HCT116 (cell line): ENCODE results near the gene CNTFR. TPM values are rescaled to one million over a fixed set of nuclear protein-coding genes. Genes with fewer than 3 reads are reported as not detected.

Source experiments
- ATAC-seq: fragments of 200-7000 bp; cut with Tn5 transposase; 2 replicates; pipeline ENCODE4 v1.9.1; 2020; ENCODE audit warnings: mild to moderate bottlenecking, moderate library complexity
- BruUV-seq: library from RNA; stranded (reverse); fragments of 400-500 nt; replicated peaks from 2 replicates; lab custom pipeline; 2021; lab: Mats Ljungman, UMichigan
- CTCF ChIA-PET: fragments of 300-600 bp; sonication (Branson Sonifier 250); formaldehyde crosslinking; loops from one replicate; lab custom pipeline; 2021; ENCODE audit warnings: antibody characterized with exemption; lab: Charles Lee
- POLR2A ChIA-PET: fragments of 300-600, 350-600 bp; sonication (Branson Sonifier 250); formaldehyde crosslinking; loops from one replicate; lab custom pipeline; 2021; ENCODE audit warnings: antibody characterized with exemption; lab: Charles Lee
- RAD21 ChIA-PET, 2 experiments: fragments of 300-600 bp; sonication (Branson Sonifier 250); formaldehyde crosslinking; loops; one replicate each; lab custom pipeline; 2023; ENCODE audit warnings: low total read pairs in 2 of 2; ENCODE audit not compliant: uncharacterized antibody in 2 of 2, unreplicated experiment in 2 of 2, low non-redundant PET in 1 of 2; lab: Charles Lee
- DNase-seq: peaks from one replicate; pipeline ENCODE4 v3.0.0-alpha.2; 2010; ENCODE audit warnings: low read depth, low spot score
- H2AFZ ChIP-seq: fragments of 200-600 bp; shearing (Covaris generic), sonication (generic); 2 replicates; pipeline ENCODE4 v1.6.1; 2017; ENCODE audit warnings: low read depth, mixed run types, mixed read lengths, antibody characterized with exemption, low read length; ENCODE audit not compliant: poor library complexity, severe bottlenecking
- H3K27ac ChIP-seq: 2 replicates; pipeline ENCODE4 v1.5.1; 2012; ENCODE audit warnings: low read depth, low read length
- H3K27me3 ChIP-seq: fragments of 200-600 bp; sonication (generic); 2 replicates; pipeline ENCODE4 v1.6.1; 2016; ENCODE audit warnings: mixed run types, low read length, mixed read lengths; ENCODE audit not compliant: insufficient read depth
- H3K36me3 ChIP-seq, 2 experiments: fragments of 200-500 bp in 1 of 2; fragments of 200-600 bp in 1 of 2; sonication (Bioruptor generic) in 1 of 2; sonication (generic) in 1 of 2; 2 replicates each; pipeline versions ENCODE4 v1.5.1 to v1.6.1; 2014 to 2016; ENCODE audit warnings: low read length in 2 of 2, inconsistent platforms in 1 of 2, mixed read lengths in 1 of 2, mixed run types in 1 of 2; ENCODE audit not compliant: insufficient read depth in 2 of 2, control insufficient read depth in 1 of 2
- H3K4me1 ChIP-seq, 2 experiments: fragments of 200-600 bp in 1 of 2; sonication (generic) in 1 of 2; 2 replicates each; pipeline versions ENCODE4 v1.5.1 to v1.6.1; 2012 to 2017; ENCODE audit warnings: low read length in 2 of 2, inconsistent platforms in 1 of 2, mild to moderate bottlenecking in 1 of 2, mixed read lengths in 1 of 2, mixed run types in 1 of 2, moderate library complexity in 1 of 2; ENCODE audit not compliant: insufficient read depth in 2 of 2, control insufficient read depth in 1 of 2
- H3K4me2 ChIP-seq: fragments of 200-600 bp; sonication (generic); 2 replicates; pipeline ENCODE4 v1.6.1; 2017; ENCODE audit warnings: mixed run types, low read length, mixed read lengths
- H3K4me3 ChIP-seq, 2 experiments: fragments of 200-600 bp in 1 of 2; sonication (generic) in 1 of 2; replicated peaks in 1 of 2; 2 replicates each; pipeline ENCODE4 v1.5.1; 2011 to 2016; ENCODE audit warnings: low read length in 2 of 2, control low read depth in 1 of 2, low read depth in 1 of 2, mild to moderate bottlenecking in 1 of 2, mixed read lengths in 1 of 2, mixed run types in 1 of 2
- H3K79me2 ChIP-seq: fragments of 200-600 bp; sonication (generic); 2 replicates; pipeline ENCODE4 v1.6.1; 2017; ENCODE audit warnings: mild to moderate bottlenecking, mixed run types, low read length, moderate library complexity, mixed read lengths; ENCODE audit not compliant: insufficient read depth
- H3K9ac ChIP-seq: fragments of 200-600 bp; sonication (generic); 2 replicates; pipeline ENCODE4 v1.6.1; 2016; ENCODE audit warnings: low read length, mixed read lengths
- H3K9me2 ChIP-seq: fragments of 200-600 bp; sonication (generic), shearing (Covaris generic); 2 replicates; pipeline ENCODE4 v1.6.1; 2017; ENCODE audit warnings: mixed run types, mild to moderate bottlenecking, moderate library complexity; ENCODE audit not compliant: insufficient read depth
- H3K9me3 ChIP-seq, 2 experiments: fragments of 200-500 bp in 1 of 2; fragments of 200-600 bp in 1 of 2; sonication (Bioruptor generic) in 1 of 2; sonication (generic) in 1 of 2; 2 replicates each; pipeline ENCODE4 v1.6.1; 2014 to 2017; ENCODE audit warnings: low read length in 2 of 2, mixed read lengths in 2 of 2, inconsistent platforms in 1 of 2, low read depth in 1 of 2, mild to moderate bottlenecking in 1 of 2, mixed run types in 1 of 2, moderate library complexity in 1 of 2; ENCODE audit not compliant: control insufficient read depth in 1 of 2, insufficient read depth in 1 of 2
- H4K20me1 ChIP-seq: fragments of 200-600 bp; sonication (generic), shearing (Covaris generic); 2 replicates; pipeline ENCODE4 v1.6.1; 2017; ENCODE audit warnings: mixed run types, mild to moderate bottlenecking, moderate library complexity; ENCODE audit not compliant: insufficient read depth
- EZH2 ChIP-seq: fragments of 200-600 bp; sonication (generic); IDR thresholded peaks from 2 replicates; pipeline ENCODE4 v1.6.1; 2017; ENCODE audit warnings: antibody characterized with exemption, mixed run types
- EZH2phosphoT487 ChIP-seq: fragments of 200-600 bp; IDR thresholded peaks from 2 replicates; pipeline ENCODE4 v1.6.1; 2018; ENCODE audit warnings: antibody characterized with exemption, borderline replicate concordance
- JUND ChIP-seq: IDR thresholded peaks from 2 replicates; pipeline ENCODE4 v1.6.1; 2012
- MAX ChIP-seq: IDR thresholded peaks from 2 replicates; pipeline ENCODE4 v1.6.1; 2012
- POLR2A ChIP-seq: IDR thresholded peaks from 2 replicates; pipeline ENCODE4 v1.7.0; 2011; ENCODE audit warnings: borderline replicate concordance; ENCODE audit not compliant: insufficient read depth, insufficient read length; ENCODE audit errors: extremely low read depth
- REST ChIP-seq: IDR thresholded peaks from 2 replicates; pipeline ENCODE4 v1.6.1; 2012; ENCODE audit warnings: low read depth
- TCF7L2 ChIP-seq: IDR thresholded peaks from 2 replicates; pipeline ENCODE4 v1.7.0; 2011; ENCODE audit warnings: borderline replicate concordance, inconsistent platforms; ENCODE audit not compliant: insufficient read depth, insufficient read length; ENCODE audit errors: extremely low read depth
- YY1 ChIP-seq: IDR thresholded peaks from 2 replicates; pipeline ENCODE4 v1.6.1; 2011; ENCODE audit warnings: low read length, low read depth, moderate library complexity, mild to moderate bottlenecking; ENCODE audit not compliant: insufficient replicate concordance; ENCODE audit errors: extremely low read depth
- ZBTB33 ChIP-seq: IDR thresholded peaks from 2 replicates; pipeline ENCODE4 v1.6.1; 2011; ENCODE audit warnings: mild to moderate bottlenecking, low read length, moderate library complexity; ENCODE audit not compliant: insufficient replicate concordance; ENCODE audit errors: extremely low read depth
- ZFX ChIP-seq: fragments of 450-650 bp; IDR thresholded peaks from 2 replicates; pipeline ENCODE4 v1.6.1; 2017
- intact Hi-C: fragments of 100-400 bp; cut with micrococcal nuclease; formaldehyde crosslinking; loops from 2 replicates; pipeline ENCODE4 v1.10.0; 2022
- total RNA-seq: library from RNA; stranded (reverse); gene quantifications from one replicate; pipeline ENCODE4 v1.2.1, GENCODE V29; 2021; ENCODE audit not compliant: unreplicated experiment

CNTFR gene
- total RNA-seq, 1 experiment from 2014 or later = not detected

- no TSS peak for BruUV-seq
- H3K4me1 ChIP-seq = no peaks in the 10 kb centered on the region; a peak in 1 of 4 replicates
- ATAC-seq (no peak), DNase-seq (no peak)
- no peaks in the 10 kb centered on the region for H3K9me2 ChIP-seq
- TF ChIP-seq REST (no peak), EZH2phosphoT487 (no peak)
- no peak overlapping the region for H3K4me2 ChIP-seq
- H3K9me3 ChIP-seq = no peaks in the 10 kb centered on the region
- ChIA-PET POLR2A (no interaction called here), CTCF (no interaction called here), RAD21 (no interaction called here)
- no peaks in the 10 kb centered on the region for H3K27me3 ChIP-seq
- no peak overlapping the region for H2AFZ ChIP-seq
- intact Hi-C loops = no loop called here
- no peaks in the 10 kb centered on the region for H3K79me2 ChIP-seq
- H3K27ac ChIP-seq = no peak overlapping the region
- H3K4me3 ChIP-seq = no peak overlapping the region
- no peak overlapping the region for H3K9ac ChIP-seq
- no peaks in the 10 kb centered on the region for H4K20me1 ChIP-seq
- H3K36me3 ChIP-seq = no peaks in the 10 kb centered on the region
These were observed 20.8 kb downstream of the CNTFR start for GRCh38 chr9:34568774-34569173.

GRCh38 chr9:34568133-34568532, 21.4 kb downstream of the CNTFR start:
- H3K9me2 ChIP-seq = no peaks in the 10 kb centered on the region
- no peak for ATAC-seq
- no peaks in the 10 kb centered on the region for H3K27me3 ChIP-seq
- intact Hi-C loops = no loop called here
- H3K27ac ChIP-seq = no peak overlapping the region
- H3K4me1 ChIP-seq = no peaks in the 10 kb centered on the region; a peak in 1 of 4 replicates
- ChIA-PET CTCF (no interaction called here), POLR2A (no interaction called here), RAD21 (no interaction called here)
- no peaks in the 10 kb centered on the region for H3K36me3 ChIP-seq
- DNase-seq = no peak
- H3K79me2 ChIP-seq = no peaks in the 10 kb centered on the region
- no peak overlapping the region for H3K4me2 ChIP-seq
- no peak overlapping the region for H3K9ac ChIP-seq
- no peak overlapping the region for H2AFZ ChIP-seq
- no peaks in the 10 kb centered on the region for H4K20me1 ChIP-seq
- H3K4me3 ChIP-seq = no peak overlapping the region
- H3K9me3 ChIP-seq = no peaks in the 10 kb centered on the region
- BruUV-seq = no TSS peak
- TF ChIP-seq REST = no peak
- TF ChIP-seq ZFX = no peak
- TF ChIP-seq EZH2phosphoT487 = no peak
- TF ChIP-seq MAX = no peak
- TF ChIP-seq TCF7L2 = no peak
- TF ChIP-seq POLR2A = no peak
- TF ChIP-seq EZH2 = no peak
- no peak for TF ChIP-seq ZBTB33
- no peak for TF ChIP-seq JUND
- TF ChIP-seq YY1 = no peak
